Trophoblast cell (in vitro differentiated cells and primary cell): ENCODE measurements around the gene IL18R1.

Experiments used
- DNase-seq, 2 donors: peaks; one replicate each; pipeline ENCODE4 v3.0.0-alpha.2; 2016
- H2AFZ ChIP-seq: 2 replicates; pipeline ENCODE4 v1.6.1; 2013; ENCODE audit warnings: low read length, moderate library complexity, mild to moderate bottlenecking; ENCODE audit not compliant: insufficient read depth, poor library complexity
- H2AK5ac ChIP-seq: 2 replicates; pipeline ENCODE4 v1.6.1; 2013; ENCODE audit warnings: mild to moderate bottlenecking, low read length
- H2BK120ac ChIP-seq: 2 replicates; pipeline ENCODE4 v1.6.1; 2013; ENCODE audit warnings: low read length, mild to moderate bottlenecking, moderate library complexity; ENCODE audit not compliant: insufficient read depth, poor library complexity
- H2BK12ac ChIP-seq: 2 replicates; pipeline ENCODE4 v1.6.1; 2013; ENCODE audit warnings: mild to moderate bottlenecking, low read length, moderate library complexity
- H2BK5ac ChIP-seq: 2 replicates; pipeline ENCODE4 v1.6.1; 2013; ENCODE audit warnings: low read length, low read depth, moderate library complexity, mild to moderate bottlenecking; ENCODE audit not compliant: poor library complexity
- H3K14ac ChIP-seq: 2 replicates; pipeline ENCODE4 v1.6.1; 2013; ENCODE audit warnings: mild to moderate bottlenecking, low read length
- H3K18ac ChIP-seq: 2 replicates; pipeline ENCODE4 v1.6.1; 2013; ENCODE audit warnings: mild to moderate bottlenecking, low read length
- H3K23ac ChIP-seq: 2 replicates; pipeline ENCODE4 v1.6.1; 2013; ENCODE audit warnings: low read length
- H3K27ac ChIP-seq: 2 replicates; pipeline ENCODE4 v1.5.1; 2013; ENCODE audit warnings: low read depth, mild to moderate bottlenecking, inconsistent platforms, low read length, moderate library complexity
- H3K27me3 ChIP-seq: 2 replicates; pipeline ENCODE4 v1.6.1; 2013; ENCODE audit warnings: inconsistent platforms, mild to moderate bottlenecking, low read length, moderate library complexity; ENCODE audit not compliant: insufficient read depth
- H3K36me3 ChIP-seq, 2 experiments: 1 replicate in 1 of 2; 2 replicates in 1 of 2; pipeline ENCODE4 v1.6.1; 2013; ENCODE audit warnings: low read length in 2 of 2, mild to moderate bottlenecking in 2 of 2, moderate library complexity in 1 of 2; ENCODE audit not compliant: insufficient read depth in 2 of 2, control insufficient read depth in 1 of 2
- H3K4ac ChIP-seq: 2 replicates; pipeline ENCODE4 v1.6.1; 2013; ENCODE audit warnings: low read depth, mild to moderate bottlenecking, low read length, moderate library complexity
- H3K4me1 ChIP-seq, 2 experiments: 1 replicate in 1 of 2; 2 replicates in 1 of 2; pipeline ENCODE4 v1.6.1; 2013; ENCODE audit warnings: low read length in 2 of 2, mild to moderate bottlenecking in 2 of 2, moderate library complexity in 1 of 2; ENCODE audit not compliant: insufficient read depth in 2 of 2, control insufficient read depth in 1 of 2
- H3K4me2 ChIP-seq: 2 replicates; pipeline ENCODE4 v1.6.1; 2013; ENCODE audit warnings: inconsistent platforms, mild to moderate bottlenecking, low read length, moderate library complexity
- H3K4me3 ChIP-seq: 2 replicates; pipeline ENCODE4 v1.5.1; 2013; ENCODE audit warnings: mild to moderate bottlenecking, low read depth, low read length, inconsistent platforms
- H3K79me1 ChIP-seq: one replicate; pipeline ENCODE4 v1.6.1; 2013; ENCODE audit warnings: low read length
- H3K79me2 ChIP-seq: 2 replicates; pipeline ENCODE4 v1.6.1; 2013; ENCODE audit warnings: low read length, mild to moderate bottlenecking; ENCODE audit not compliant: control insufficient read depth, insufficient read depth, poor library complexity
- H3K9ac ChIP-seq: 2 replicates; pipeline ENCODE4 v1.6.1; 2013; ENCODE audit warnings: mild to moderate bottlenecking, low read length
- H3K9me3 ChIP-seq: 2 replicates; pipeline ENCODE4 v1.6.1; 2013; ENCODE audit warnings: low read depth, mild to moderate bottlenecking, control low read depth, inconsistent platforms, low read length; ENCODE audit not compliant: insufficient read depth
- H4K12ac ChIP-seq: 2 replicates; pipeline ENCODE4 v1.6.1; 2013; ENCODE audit warnings: low read depth, mild to moderate bottlenecking, low read length, moderate library complexity
- H4K8ac ChIP-seq: 2 replicates; pipeline ENCODE4 v1.6.1; 2013; ENCODE audit warnings: low read depth, mild to moderate bottlenecking, low read length, moderate library complexity
- H4K91ac ChIP-seq: one replicate; pipeline ENCODE4 v1.6.1; 2013; ENCODE audit warnings: low read depth, mild to moderate bottlenecking, low read length, moderate library complexity
- WGBS: extraction: QIAGEN DNeasy Blood & Tissue Kit; methylation state at CpG from one replicate; pipeline ENCODE4 v1.1.7; 2013; ENCODE audit warnings: missing lambda C conversion rate; ENCODE audit not compliant: insufficient read length, insufficient coverage; ENCODE audit errors: extremely low coverage; 5-methylcytosine and 5-hydroxymethylcytosine counted together

IL18R1 gene

DNA sequence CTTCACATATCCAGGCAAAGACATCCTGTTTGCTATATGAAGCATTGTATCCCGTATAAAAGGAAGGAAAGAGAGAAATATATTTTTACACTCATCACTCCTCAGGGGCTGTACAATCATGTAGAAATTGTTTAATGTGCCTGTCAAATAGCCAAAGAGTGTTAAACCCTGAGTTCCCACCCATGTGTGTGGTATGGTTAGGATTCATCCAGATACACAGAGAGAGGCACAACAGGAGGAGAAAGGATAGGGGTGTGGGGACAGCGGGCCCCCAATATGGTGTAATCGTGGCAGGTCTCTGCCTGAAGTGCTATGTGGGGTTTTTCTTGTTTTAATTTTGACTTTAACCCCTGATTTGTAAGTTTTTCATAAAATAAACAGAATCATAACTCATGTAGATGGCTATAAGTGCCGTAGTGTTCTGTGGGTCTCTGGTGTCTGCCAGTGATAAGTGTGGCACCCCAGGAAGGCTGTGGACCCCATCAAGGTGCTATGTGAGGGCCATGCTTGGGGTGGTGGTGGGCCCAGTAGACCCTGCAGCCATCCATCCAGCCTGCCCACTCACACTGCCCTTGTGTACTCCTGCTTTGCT lies 10.2 kb upstream of the IL18R1 start:
- no peak overlapping the region for H3K23ac ChIP-seq
- no peak overlapping the region for H3K9ac ChIP-seq
- no peaks in the 10 kb centered on the region for H3K36me3 ChIP-seq
- H4K12ac ChIP-seq = no peak overlapping the region
- H3K27me3 ChIP-seq = no peaks in the 10 kb centered on the region
- no peak overlapping the region for H2AK5ac ChIP-seq
- H3K14ac ChIP-seq = no peak overlapping the region
- DNase-seq = no peak
- no peaks in the 10 kb centered on the region for H3K79me2 ChIP-seq
- no peak overlapping the region for H2BK12ac ChIP-seq
- H3K79me1 ChIP-seq = no peaks in the 10 kb centered on the region
- H2BK5ac ChIP-seq = no peak overlapping the region
- peaks cover 1% of the 10 kb centered on the region for H3K9me3 ChIP-seq
- WGBS = no CpG with 5 or more reads among the region's 4 CpGs
- no peak overlapping the region for H4K8ac ChIP-seq
- no peak overlapping the region for H2AFZ ChIP-seq
- no peak overlapping the region for H4K91ac ChIP-seq
- no peak overlapping the region for H3K4me3 ChIP-seq
- H3K18ac ChIP-seq = no peak overlapping the region
- H3K27ac ChIP-seq = no peak overlapping the region
- no peak overlapping the region for H2BK120ac ChIP-seq
- H3K4me1 ChIP-seq = no peaks in the 10 kb centered on the region
- H3K4me2 ChIP-seq = no peak overlapping the region
- no peak overlapping the region for H3K4ac ChIP-seq

- no peak overlapping the region for H2AFZ ChIP-seq
- H3K4me2 ChIP-seq = no peak overlapping the region
- no peak overlapping the region for H3K4me3 ChIP-seq
- H3K14ac ChIP-seq = no peak overlapping the region
- H3K4ac ChIP-seq = no peak overlapping the region
- H2BK12ac ChIP-seq = no peak overlapping the region
- H3K9ac ChIP-seq = no peak overlapping the region
- H3K4me1 ChIP-seq = no peaks in the 10 kb centered on the region
- H3K23ac ChIP-seq = no peak overlapping the region
- peaks cover 1% of the 10 kb centered on the region for H3K9me3 ChIP-seq
- no CpG with 5 or more reads among the region's 7 CpGs for WGBS
- H4K91ac ChIP-seq = no peak overlapping the region
- H3K36me3 ChIP-seq = no peaks in the 10 kb centered on the region
- no peak overlapping the region for H2BK5ac ChIP-seq
- no peaks in the 10 kb centered on the region for H3K79me2 ChIP-seq
- H4K12ac ChIP-seq = no peak overlapping the region
- H2BK120ac ChIP-seq = no peak overlapping the region
- DNase-seq = peak in 1 of 2 donors; percentile 62
- H3K27me3 ChIP-seq = no peaks in the 10 kb centered on the region
- H4K8ac ChIP-seq = no peak overlapping the region
- H3K79me1 ChIP-seq = no peaks in the 10 kb centered on the region
- H2AK5ac ChIP-seq = no peak overlapping the region
- H3K27ac ChIP-seq = no peak overlapping the region
- no peak overlapping the region for H3K18ac ChIP-seq
Measured at GRCh38 chr2:102346381-102347130, 9.0 kb upstream of the IL18R1 start.

DNA sequence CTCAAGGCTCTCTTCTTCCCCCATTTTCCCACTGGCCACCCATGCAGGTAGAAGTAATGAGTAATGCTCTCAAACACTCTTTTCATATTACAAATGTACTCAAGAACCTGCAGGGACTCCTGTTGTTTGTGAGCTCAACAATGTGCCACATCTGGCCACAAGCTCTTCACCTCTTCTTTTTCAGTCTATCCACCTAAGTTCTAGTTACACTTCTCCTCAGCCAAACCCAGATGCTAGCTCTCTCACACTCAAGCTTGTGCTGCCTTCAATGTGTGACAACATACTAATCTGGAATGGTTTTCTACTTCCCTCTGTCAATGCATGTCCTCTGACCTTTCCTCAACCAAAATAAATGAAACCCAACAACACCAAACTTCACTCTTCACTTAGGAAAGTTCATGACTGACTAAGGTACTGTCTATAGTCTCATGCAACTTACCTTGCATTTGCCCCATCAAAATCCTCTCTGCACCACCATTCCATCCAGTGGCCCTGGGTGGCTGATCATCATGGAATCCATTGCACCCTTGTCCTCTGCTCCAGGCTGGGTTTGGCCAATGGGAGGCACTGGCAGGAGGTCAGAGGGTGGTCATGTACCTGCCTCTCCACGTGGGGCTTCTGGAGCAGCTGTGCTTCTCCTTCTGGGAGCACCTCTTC lies 5.3 kb upstream of the IL18R1 start:
- H3K4me2 ChIP-seq = no peak overlapping the region
- H2AFZ ChIP-seq = no peak overlapping the region
- no peak overlapping the region for H3K4me3 ChIP-seq
- no peak overlapping the region for H2AK5ac ChIP-seq
- H2BK12ac ChIP-seq = no peak overlapping the region
- H3K23ac ChIP-seq = no peak overlapping the region
- no peak overlapping the region for H4K91ac ChIP-seq
- no peak overlapping the region for H4K8ac ChIP-seq
- no peak overlapping the region for H2BK120ac ChIP-seq
- no peaks in the 10 kb centered on the region for H3K79me2 ChIP-seq
- H3K36me3 ChIP-seq = no peaks in the 10 kb centered on the region
- peaks cover 1% of the 10 kb centered on the region for H3K9me3 ChIP-seq
- H2BK5ac ChIP-seq = no peak overlapping the region
- no peak overlapping the region for H4K12ac ChIP-seq
- H3K4ac ChIP-seq = no peak overlapping the region
- no peaks in the 10 kb centered on the region for H3K27me3 ChIP-seq
- H3K9ac ChIP-seq = no peak overlapping the region
- no peak overlapping the region for H3K18ac ChIP-seq
- no peaks in the 10 kb centered on the region for H3K4me1 ChIP-seq
- no peaks in the 10 kb centered on the region for H3K79me1 ChIP-seq
- H3K14ac ChIP-seq = no peak overlapping the region
- H3K27ac ChIP-seq = no peak overlapping the region
- no CpG with 5 or more reads among the region's 1 CpG for WGBS
- DNase-seq = no peak

DNA sequence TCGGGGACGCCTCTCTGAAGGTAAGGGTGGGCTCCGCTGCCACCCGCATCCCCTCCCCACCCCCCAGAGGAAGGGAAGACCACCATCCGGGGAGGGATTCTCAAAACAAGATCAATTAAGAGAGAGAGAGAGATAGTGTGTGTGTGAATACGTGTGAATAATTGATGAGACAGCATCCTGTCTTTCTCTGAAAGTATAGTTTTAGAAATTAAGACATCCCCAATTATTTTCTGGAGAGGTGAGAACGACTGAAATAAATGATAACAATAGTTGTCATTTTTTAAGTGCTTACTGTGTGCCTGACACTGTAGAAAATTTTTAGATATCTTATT lies 751 bp downstream of the IL18R1 start:
- Histone ChIP-seq H3K14ac (no peak overlapping the region), H3K4ac (no peak overlapping the region), H3K4me1 (peaks cover 0 to 5% of the 10 kb centered on the region in 2 experiments), H4K8ac (no peak overlapping the region), H3K27me3 (peaks cover 7% of the 10 kb centered on the region), H3K79me1 (peaks cover 3% of the 10 kb centered on the region), H3K4me3 (no peak overlapping the region), H4K12ac (no peak overlapping the region), H3K4me2 (peak overlapping the region; percentile 82), H2AFZ (peak overlapping the region; percentile 45), H3K79me2 (peaks cover 2% of the 10 kb centered on the region), H4K91ac (no peak overlapping the region), H3K9me3 (no peaks in the 10 kb centered on the region), H2AK5ac (no peak overlapping the region), H3K23ac (no peak overlapping the region), H2BK120ac (no peak overlapping the region), H2BK12ac (no peak overlapping the region), H2BK5ac (no peak overlapping the region), H3K9ac (no peak overlapping the region), H3K27ac (no peak overlapping the region), H3K36me3 (no peaks in the 10 kb centered on the region), H3K18ac (no peak overlapping the region)
- WGBS = no CpG with 5 or more reads among the region's 7 CpGs
- DNase-seq = no peak
